SK-MEL-5 (cell line): ENCODE data around the gene LRRC8D. TPM values are rescaled to one million over a fixed set of nuclear protein-coding genes. Genes with fewer than 3 reads are reported as not detected.

Source experiments
- DNase-seq: peaks from one replicate; pipeline ENCODE4 v3.0.0-alpha.2; 2016; ENCODE audit warnings: low read depth, low spot score
- in situ Hi-C: cut with HindIII; loops from 2 replicates; pipeline ENCODE4 v1.10.0; 2016; ENCODE audit warnings: low sequenced_read_pairs, high pct_unique_total_duplicates, low pct_unique_long_range_greater_than_20kb
- total RNA-seq: library from RNA; depleted of rRNA; stranded (reverse); fragments of >200 nt; shearing (Covaris generic); gene quantifications from 2 replicates; pipeline ENCODE4 v1.2.3, GENCODE V29; 2014

The LRRC8D gene
- total RNA-seq, 1 experiment from 2014 or later = 48.7 TPM

DNA sequence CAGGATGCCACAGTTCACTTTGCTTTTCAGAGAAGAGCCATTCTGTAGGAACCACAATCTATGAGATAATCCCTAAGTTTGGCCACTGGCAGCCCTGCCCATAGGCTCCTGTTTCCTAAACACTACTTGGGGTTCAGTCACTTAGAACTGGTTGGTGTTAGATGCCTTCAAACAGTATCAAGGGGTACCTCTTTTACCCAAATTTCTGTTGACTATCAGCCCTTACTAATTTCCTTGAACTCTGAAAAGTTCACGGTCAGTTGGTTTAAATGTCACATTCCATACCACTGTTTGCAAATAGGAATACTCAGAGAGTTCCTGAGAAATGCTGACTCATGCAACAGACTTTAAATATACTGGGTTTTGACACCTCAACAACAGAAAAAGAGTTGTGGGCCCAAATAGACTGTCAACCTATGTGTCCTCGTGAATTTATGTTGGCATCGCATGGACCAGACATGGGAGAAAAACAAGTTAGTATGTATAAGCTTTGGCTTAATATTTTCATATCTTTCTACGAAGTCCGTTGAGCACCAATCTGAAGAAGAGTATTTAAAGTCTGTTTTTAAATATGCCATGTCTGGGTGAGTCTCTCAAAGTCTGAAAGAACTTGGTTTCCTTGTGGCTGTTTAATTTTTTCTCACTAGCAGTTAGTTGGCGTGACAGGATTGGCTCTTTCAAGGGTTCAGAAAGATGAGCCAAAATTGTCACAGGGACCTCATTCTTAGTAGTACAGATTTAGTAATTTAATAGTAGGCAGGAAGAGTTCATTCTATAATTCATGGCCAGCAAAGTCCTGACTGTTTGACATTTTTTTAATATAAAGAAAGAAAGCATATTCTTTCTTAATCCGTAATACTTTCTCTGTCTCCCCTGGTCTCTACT, 117.6 kb downstream of the LRRC8D start:
- in situ Hi-C loops = no loop called here
- peak; percentile 47 for DNase-seq

DNA sequence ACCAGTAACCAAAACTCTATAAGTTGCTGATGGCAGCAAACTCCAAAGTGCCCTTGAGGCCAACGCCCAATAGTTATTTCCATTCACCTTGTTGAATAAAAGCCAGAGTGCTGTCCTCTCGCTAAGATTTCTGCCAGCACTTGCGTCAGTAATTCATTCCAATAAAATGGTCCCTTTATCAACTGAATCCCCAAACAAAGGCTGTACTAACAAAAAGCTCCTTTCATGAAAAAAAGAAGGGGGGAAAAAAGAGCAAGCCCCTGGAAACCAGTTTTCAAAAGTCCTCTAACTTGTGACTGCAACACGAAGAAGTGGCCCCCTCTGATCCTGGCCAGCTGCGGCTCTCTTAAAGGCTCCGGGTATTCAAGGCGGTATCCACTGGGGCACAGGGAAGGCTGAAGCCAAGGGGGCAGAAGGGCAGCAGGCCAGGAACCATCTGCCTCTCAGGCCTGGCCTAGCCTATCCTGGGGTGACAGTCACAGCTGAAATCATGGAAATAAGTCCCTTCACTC, 118.3 kb downstream of the LRRC8D start:
- in situ Hi-C loops = no loop called here
- peak; percentile 98 for DNase-seq

DNA sequence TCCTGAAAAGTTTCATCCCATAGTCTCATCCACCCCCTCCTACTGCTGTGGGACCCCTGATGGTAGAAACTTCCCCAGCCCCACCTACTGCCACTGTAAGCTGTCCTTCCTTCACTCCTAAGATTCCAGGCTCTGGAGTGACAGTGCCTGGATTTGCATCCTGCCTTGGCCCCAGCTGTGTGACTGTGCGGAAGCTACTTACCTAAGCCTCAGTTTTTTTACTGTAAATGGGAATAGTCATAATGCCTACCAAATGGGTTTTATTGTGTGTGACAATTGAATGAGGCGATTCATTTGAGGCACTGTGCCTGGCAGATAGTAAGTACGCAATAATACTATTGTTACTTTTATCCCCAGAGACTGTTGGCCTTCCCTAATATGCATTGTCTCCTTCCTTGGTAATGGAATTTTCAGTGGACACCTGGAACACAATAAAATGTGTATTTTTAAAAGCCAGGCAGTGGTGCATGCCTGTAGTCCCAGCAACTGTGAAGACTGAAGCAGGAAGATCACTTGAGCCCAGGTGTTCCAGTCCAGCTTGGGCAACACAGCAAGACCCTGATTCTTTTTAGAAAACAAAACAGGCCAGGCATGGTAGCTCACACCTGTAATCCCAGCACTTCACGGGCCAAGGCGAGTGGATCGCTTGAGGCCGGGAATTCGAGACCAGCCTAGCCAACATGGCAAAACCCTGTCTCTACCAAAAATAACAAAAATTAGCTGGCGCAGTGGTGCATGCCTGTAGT, 119.0 kb downstream of the LRRC8D start:
- in situ Hi-C loops = no loop called here
- peak; percentile 88 for DNase-seq

DNA sequence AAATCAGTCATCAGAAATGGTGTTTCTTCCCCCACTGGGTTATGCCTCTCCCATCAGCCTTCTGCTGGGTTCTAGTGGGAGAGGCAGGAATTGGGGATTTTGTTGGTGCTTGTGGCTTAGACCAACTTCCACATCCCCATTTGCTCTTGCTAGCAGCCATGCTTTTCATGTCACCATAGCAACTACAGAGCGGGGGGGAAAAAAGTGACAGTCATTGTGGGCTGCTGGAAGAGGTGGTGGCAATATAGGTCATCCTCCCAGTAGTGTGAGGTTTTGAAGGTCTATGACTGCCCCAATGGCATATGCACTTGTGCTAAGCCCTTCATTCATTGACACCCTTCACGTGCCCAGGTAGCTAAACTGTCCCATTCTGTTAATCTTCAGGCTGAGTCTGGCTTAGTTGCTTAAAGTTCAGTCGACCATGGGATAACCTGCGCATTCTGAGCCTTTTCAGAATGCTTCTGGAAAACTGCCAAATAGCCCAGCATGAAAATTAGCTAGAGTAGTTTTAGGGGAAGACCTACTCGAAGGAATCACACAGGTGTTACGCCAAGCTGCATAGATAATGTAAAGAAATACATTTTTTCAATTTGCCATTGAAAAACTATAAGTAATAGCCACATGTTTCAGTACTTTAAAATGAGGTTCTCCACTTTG, 120.4 kb downstream of the LRRC8D start:
- in situ Hi-C loops = no loop called here
- no peak for DNase-seq

DNA sequence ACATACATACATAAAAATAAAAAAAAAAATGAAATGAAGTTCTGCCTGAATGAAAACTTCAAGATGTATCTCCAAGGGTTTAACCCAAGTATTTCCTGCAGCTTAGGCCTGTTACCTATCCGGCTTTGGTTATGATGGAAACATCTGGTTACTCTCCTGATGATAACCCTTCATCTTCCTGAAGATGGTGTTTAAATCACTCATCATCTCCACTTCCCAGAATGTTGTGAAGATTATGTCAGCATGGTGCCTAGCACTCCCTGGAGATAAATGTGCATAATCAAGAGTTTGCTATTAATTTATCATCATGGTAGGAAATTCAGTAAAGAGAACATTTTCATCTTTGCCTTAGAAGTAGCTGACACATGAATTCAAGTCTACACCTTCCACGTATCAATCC, 121.2 kb downstream of the LRRC8D start:
- in situ Hi-C loops = no loop called here
- no peak for DNase-seq

DNA sequence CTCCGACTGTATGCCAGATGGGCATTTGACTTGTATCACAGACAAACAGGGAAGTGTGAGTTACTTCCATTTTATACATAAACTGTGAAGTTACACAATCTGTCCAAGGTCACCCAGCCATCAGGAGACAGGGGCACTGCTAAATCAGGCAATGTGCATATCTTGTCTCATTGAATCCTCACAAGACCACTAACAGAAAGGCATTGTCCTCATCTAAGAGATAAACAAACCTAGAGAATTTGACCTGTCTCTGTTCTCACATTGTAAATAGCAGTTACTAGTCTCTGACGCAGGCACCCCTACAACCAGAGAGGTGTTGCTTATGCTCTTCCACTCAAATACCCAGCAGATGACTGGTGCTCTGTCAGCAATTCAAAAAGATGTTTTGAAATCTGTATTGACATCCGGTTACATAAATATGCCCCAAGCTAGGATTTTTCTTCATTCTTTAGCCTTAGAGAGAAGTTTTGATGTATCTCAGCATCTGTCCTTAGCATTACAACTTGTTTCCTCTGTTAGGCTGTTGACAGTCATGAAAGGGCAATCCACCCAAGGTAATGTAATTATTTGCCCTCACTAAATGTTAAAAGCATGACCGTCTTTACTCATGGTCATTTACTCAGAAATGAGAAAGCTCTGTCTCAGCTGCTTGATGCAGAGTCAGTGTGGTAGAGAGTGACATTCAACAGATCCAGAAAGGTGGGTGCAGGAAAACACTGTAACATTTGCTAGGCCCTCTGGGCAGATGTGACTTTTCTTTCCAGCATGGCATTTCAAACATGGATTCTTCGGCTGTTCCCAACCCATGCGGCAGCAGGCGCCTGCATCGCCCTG, 122.2 kb downstream of the LRRC8D start:
- in situ Hi-C loops = no loop called here
- DNase-seq = peak; percentile 98

DNA sequence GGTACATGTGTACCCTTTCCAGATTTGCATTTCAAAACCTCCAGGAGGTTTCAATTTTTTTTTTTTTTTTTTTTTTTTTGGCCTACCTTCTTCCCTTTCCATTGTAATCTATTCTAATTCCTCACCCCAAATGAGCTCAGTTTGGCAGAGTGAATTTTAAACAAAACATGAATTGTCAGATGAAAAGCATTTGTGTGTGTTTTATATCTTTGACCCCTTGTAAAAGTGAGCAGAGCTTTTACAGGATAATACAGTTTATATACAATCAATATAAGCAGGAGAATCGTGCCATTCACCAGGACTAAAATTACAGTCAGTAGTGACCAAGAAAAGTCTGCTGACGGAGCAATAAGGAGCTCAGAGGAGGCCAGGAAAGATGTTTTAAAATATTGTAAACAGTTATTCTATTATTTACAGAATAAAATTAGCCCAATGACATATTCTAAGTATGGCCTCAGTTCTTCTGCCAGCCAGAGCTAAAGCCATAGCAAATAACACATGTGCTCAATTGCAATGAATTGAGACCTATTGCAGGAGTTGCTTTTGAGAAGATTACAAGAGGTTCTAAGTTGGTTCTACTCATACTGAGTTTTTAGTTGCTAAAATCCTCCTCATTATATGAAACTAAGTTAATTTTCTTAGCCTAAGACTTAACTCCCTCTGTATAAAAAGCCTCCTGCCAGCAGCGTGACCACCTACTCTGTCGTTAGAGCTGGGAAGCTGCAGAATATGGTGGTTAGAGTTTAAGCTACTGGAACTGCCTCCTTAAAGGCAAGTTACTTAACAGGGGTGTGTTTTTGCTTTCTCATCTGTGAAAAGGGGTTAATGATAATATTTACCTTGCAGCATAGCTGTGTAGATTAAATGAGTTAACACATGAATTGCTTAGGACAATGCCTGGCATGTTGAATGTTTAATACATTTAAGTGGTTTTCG, 123.3 kb downstream of the LRRC8D start:
- DNase-seq = no peak
- in situ Hi-C loops = no loop called here

DNA sequence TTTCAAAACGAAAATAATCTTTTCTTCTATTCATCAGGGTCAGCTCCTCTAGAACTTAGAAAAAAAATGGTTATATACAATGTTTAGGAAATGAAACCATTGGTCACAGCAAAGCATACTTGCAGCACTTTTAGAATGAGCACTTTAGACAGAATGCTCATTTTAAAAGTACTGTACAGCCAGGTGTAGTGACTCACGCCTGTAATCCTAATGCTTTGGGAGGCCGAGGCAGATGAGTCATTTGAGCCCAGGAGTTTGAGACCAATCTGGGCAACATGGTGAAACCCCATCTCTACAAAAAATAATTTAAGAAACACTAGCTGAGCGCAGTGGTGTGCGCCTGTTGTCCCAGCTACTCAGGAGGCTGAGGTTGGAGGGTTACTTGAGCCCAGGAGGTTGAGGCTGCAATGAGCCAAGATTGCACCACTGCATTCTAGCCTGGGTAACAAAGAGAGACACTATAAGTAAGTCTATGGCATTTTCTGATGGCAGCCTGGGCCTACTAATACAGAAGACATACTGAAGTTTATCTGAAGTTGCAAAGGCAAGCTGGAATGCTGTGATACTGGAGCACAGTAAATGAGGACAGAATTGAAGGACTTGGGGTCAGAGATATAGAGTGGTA, 125.1 kb downstream of the LRRC8D start:
- in situ Hi-C loops = no loop called here
- DNase-seq = no peak

DNA sequence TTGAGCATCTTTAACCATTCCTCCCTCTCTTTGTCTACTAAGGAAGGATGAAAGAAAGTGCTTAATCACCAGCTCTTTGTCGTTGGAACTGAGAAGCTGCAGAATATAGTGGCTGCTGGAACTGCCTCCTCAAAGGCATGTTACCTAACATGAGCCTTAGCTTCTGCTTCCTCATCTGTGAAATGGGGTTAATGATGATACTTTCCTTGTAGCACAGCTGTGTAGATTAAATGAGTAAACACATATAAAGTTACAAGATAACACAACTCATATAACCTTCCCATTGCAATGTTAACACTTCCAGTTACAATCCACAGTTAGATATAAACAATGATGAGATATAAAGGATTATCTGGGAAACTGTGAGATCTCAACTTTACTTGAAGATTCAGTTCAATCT, 125.7 kb downstream of the LRRC8D start:
- no peak for DNase-seq
- in situ Hi-C loops = no loop called here

DNA sequence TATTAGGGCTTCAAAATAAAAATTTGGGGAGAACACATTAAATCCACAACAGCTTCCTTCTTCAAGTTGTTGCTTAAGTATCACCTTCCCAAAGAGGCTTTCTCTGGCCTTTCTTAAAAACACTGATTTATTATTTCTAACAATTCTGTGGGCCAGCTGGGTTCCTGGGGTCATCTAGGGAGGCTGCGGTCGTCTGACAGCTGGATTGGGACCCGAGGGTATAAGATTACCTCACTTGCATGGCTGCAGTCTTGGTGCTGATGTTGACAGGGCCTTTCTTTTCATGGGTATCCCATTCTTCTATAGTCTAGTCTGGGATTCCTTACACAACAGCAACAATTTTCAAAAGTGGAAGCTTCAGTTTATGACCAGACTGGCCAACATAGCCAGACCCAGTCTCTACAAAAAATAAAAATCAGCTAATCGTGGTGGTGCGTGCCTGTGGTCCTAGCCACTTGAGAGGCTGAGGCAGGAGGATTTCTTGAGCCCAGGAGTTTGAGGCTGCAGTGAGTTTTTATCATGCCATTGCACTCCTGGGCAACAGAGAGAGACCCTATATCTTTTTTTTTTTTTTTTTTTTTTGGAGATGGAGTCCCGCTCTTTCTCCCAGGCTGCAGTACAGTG, 128.0 kb downstream of the LRRC8D start:
- DNase-seq = no peak
- in situ Hi-C loops = no loop called here

DNA sequence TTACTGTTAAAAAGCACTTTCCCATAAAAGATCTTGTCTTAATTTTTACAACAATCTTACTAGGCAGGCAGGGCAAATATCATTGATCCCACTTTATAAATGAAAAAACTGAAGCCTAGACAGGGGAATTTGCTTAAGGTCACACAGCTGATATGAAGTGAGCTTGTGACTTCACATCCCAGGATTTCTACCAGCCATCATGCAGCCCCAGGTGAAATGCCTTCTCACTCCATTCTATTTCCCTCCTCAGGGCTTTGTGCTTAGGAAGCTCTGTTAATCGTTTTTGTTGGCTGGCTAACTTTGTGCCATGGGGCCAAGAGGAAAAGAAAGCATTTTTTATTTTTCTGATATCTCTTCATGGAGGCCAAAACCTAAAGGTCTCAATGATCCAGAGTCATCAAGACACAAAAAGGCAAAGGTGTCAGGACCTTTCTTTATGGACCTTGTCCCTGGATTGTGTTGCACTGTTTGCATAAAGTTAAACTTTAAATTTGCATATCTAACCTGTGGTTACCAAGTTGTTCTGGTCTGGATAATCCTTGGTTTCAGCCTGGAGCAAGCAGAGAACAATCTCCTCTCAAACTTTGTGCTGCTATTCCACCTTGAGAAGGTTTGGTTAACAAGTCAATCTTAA, 129.3 kb downstream of the LRRC8D start:
- DNase-seq = peak; percentile 33
- in situ Hi-C loops = no loop called here

DNA sequence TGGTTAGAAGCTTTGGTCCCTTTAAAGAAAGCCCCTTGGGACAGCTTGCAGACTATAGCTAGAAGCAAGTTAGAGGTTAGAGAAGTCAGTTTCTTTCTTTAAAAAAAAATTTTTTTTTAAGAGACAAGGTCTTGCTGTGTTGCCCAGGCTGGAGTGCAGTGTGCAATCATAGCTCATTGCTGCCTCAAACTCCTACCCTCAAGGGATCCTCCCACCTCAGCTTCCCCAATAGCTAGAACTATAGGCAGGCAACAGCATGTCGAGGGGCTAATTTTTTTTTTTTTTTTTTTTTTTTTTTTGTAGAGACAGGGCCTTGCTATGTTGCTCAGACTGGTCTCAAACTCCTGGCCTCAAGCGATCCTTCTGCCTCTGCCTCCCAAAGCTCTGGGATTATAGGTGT, 129.9 kb downstream of the LRRC8D start:
- DNase-seq = no peak
- in situ Hi-C loops = no loop called here

DNA sequence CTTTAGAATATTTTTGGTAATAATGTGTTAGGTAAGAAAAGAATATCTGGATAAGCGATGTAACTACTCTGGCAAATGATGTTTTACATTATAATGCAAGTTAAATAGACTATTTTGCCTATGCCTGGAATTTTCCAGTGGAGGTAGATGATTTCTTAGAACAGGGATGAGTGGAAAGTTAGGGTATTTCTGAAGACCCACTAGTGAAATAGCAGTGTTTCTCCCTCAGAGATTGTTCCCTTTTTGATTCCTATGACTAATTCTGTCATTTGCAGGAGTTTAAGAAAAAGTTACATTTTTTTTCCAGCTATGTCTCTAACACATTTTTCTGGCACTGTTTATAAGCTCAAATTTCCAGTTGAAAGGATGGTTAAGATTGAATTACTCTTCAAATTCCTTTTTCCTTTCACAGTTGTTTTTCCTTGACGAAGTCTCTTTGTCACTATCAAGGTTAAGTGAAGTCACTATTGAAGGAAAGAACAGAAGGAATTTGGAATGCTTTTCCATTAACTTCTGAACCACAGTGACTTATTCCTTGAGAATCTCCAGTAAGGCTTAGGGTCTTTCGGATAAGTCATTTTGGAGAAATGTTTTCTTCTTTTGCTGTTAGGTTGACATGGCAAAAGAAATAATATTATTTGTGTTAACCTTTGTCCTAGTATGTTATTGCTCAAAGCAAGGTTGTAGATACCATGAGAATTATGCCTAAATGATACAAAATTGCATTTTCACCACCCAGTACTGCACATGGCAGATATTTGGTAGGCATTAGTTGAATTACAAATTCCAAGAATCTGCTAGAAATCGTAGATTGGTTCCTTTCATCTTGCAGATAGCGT, 131.2 kb downstream of the LRRC8D start:
- in situ Hi-C loops = no loop called here

DNA sequence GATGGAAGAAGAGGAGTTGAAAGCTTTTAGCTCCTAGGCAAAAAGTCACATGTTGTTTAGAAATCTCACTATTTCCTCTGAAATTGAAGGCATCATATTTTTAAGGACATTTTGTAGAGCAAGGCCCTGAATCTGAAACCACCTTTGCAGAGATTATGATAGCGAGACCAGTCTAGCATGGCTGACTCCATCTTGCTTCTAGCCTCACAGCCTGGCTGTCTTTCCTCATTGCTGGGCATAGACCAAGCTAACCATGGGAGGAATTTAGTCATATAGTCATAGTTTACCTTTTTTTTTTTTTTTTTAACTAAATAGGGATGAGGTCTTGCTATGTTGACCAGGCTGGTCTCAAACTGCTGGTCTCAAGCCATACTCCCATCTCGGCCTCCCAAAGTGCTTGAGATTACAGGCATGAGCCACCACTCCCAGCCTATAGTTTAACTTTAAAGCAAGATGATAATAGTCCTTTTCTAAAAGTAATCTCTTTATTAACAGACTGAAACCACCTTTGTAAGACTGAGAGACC, 131.8 kb downstream of the LRRC8D start:
- in situ Hi-C loops = no loop called here
- DNase-seq = no peak

More for the DNA sequence above, 131.2 kb downstream of the LRRC8D start:
- DNase-seq = no peak
